Esophagus squamous epithelium (tissue), 5 donors: ENCODE measurements around the gene MALRD1. TPM values are rescaled to one million over a fixed set of nuclear protein-coding genes. Genes with fewer than 3 reads are reported as not detected.

Source experiments
- DNase-seq: peaks from one replicate; lab custom pipeline; 2025; lab: John Stamatoyannopoulos, UW
- H3K27ac ChIP-seq, 4 donors: fragments of 200-600 bp; sonication (generic); one replicate each; pipeline ENCODE4 v1.5.1; 2016 to 2019; ENCODE audit warnings: mild to moderate bottlenecking in 1 of 4
- H3K27me3 ChIP-seq, 4 donors: fragments of 200-600 bp; sonication (generic); 1 replicate in 3 of 4; 2 replicates in 1 of 4; pipeline versions ENCODE4 v1.5.1 to v1.6.0; 2017 to 2021; ENCODE audit warnings: antibody characterized with exemption in 1 of 4
- H3K36me3 ChIP-seq, 3 donors: fragments of 200-600 bp; sonication (generic); one replicate each; pipeline ENCODE4 v1.5.1; 2016 to 2019
- H3K4me1 ChIP-seq, 3 donors: fragments of 200-600 bp; sonication (generic); one replicate each; pipeline ENCODE4 v1.5.1; 2017 to 2019
- H3K4me3 ChIP-seq, 4 donors: fragments of 200-600 bp; sonication (generic); 1 replicate in 3 of 4; 2 replicates in 1 of 4; pipeline ENCODE4 v1.5.1; 2016 to 2019; ENCODE audit warnings: mild to moderate bottlenecking in 2 of 4, moderate library complexity in 1 of 4
- H3K9me3 ChIP-seq, 3 donors: fragments of 200-600 bp; sonication (generic); one replicate each; pipeline ENCODE4 v1.5.1; 2016 to 2019
- POLR2A ChIP-seq, 4 donors: fragments of 450-650 bp; IDR thresholded peaks; one replicate each; pipeline ENCODE4 v1.6.1; 2017; ENCODE audit warnings: antibody characterized with exemption in 4 of 4, mild to moderate bottlenecking in 4 of 4, moderate library complexity in 3 of 4
- WGBS, 2 donors: methylation state at CpG; one replicate each; pipeline ENCODE4 v1.1.5; 2018; 5-methylcytosine and 5-hydroxymethylcytosine counted together
- intact Hi-C: fragments of 100-400 bp; cut with DNase I; formaldehyde crosslinking; loops from one replicate; pipeline ENCODE4 v1.15.0; 2022
- total RNA-seq, 4 donors: library from RNA; depleted of rRNA; stranded (reverse); fragments of >200 nt; gene quantifications; one replicate each; pipeline ENCODE4 v1.1.0, GENCODE V29; 2016
- TF ChIP-seq, protein P1 (sequence below), 6 experiments: fragments of 450-650 bp in 4 of 6; fragments of 200-600 bp in 2 of 6; sonication (generic) in 2 of 6; IDR thresholded peaks; one replicate each; pipeline ENCODE4 v1.5.1; 2016 to 2019; ENCODE audit warnings: antibody characterized with exemption in 6 of 6, mild to moderate bottlenecking in 4 of 6, moderate library complexity in 4 of 6
- donor health status: DM: yes; HTN: yes; CAD: no.

The MALRD1 gene
- total RNA-seq, 4 donors from 2014 or later = 0.38 TPM; not detected in 3

GRCh38 chr10:19168584-19168983 lies 120.0 kb downstream of the MALRD1 start:
- Histone ChIP-seq H3K27me3 (no peaks in the 10 kb centered on the region), H3K9me3 (no peaks in the 10 kb centered on the region), H3K36me3 (no peaks in the 10 kb centered on the region), H3K4me1 (no peaks in the 10 kb centered on the region), H3K27ac (no peak overlapping the region), H3K4me3 (no peak overlapping the region)
- 70 to 75% methylated on average over 2 of the region's 2 CpGs for WGBS, 2 donors
- intact Hi-C loops = no loop called here
- TF ChIP-seq, protein P1, sequence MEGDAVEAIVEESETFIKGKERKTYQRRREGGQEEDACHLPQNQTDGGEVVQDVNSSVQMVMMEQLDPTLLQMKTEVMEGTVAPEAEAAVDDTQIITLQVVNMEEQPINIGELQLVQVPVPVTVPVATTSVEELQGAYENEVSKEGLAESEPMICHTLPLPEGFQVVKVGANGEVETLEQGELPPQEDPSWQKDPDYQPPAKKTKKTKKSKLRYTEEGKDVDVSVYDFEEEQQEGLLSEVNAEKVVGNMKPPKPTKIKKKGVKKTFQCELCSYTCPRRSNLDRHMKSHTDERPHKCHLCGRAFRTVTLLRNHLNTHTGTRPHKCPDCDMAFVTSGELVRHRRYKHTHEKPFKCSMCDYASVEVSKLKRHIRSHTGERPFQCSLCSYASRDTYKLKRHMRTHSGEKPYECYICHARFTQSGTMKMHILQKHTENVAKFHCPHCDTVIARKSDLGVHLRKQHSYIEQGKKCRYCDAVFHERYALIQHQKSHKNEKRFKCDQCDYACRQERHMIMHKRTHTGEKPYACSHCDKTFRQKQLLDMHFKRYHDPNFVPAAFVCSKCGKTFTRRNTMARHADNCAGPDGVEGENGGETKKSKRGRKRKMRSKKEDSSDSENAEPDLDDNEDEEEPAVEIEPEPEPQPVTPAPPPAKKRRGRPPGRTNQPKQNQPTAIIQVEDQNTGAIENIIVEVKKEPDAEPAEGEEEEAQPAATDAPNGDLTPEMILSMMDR (IDR thresholded peaks at IDR 0.05) = peak in 1 of 6 experiments; percentile 5
- TF ChIP-seq POLR2A (IDR thresholded peaks at IDR 0.05) = no peak
- no peak for DNase-seq

DNA sequence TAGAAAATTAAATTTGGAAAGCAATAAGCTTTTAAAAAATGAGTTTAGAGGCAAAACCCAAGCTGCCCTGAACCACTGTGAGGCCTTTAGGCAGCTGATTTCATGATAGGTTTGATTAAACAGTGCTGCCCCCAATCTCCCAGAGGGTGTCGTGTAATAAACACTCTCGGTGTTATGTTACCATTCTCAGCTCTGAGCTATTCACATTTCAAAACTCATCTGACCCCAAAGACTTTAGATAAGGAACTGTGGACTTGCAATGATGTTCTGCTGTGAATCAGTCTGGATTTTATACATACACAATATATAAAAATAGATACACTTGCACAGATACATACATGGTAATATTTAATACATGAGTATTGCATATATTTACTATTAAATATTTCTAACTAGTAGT lies 120.4 kb downstream of the MALRD1 start:
- WGBS, 2 donors = 56 to 64% methylated on average over 2 of the region's 2 CpGs
- TF ChIP-seq, protein P1 (IDR thresholded peaks at IDR 0.05) = no peak
- no peak for TF ChIP-seq POLR2A (IDR thresholded peaks at IDR 0.05)
- Histone ChIP-seq H3K27ac (no peak overlapping the region), H3K4me1 (no peaks in the 10 kb centered on the region), H3K9me3 (no peaks in the 10 kb centered on the region), H3K27me3 (no peaks in the 10 kb centered on the region), H3K4me3 (no peak overlapping the region), H3K36me3 (no peaks in the 10 kb centered on the region)
- DNase-seq = no peak
- intact Hi-C loops = no loop called here

DNA sequence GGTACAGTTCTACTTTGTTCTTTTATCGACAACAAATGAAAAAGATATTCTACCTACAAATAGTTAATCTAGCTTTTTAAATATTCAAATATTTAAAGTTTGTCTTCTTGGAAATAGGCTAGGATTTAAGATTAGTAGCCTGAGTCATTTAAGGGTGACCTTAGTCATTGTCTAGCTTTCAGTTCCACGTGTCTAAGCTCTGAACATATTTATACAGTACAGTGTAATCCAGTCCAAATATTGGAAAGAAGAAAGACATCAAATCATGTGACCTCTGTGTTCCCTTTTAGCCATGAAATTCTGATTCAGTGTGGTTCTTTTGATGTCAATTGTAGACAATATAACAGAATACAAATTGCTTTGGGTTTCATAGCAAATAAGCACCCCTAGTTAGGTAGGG lies 121.1 kb downstream of the MALRD1 start:
- no peaks in the 10 kb centered on the region for H3K27me3 ChIP-seq
- no peak overlapping the region for H3K27ac ChIP-seq
- no peaks in the 10 kb centered on the region for H3K36me3 ChIP-seq
- no peaks in the 10 kb centered on the region for H3K9me3 ChIP-seq
- no peak overlapping the region for H3K4me3 ChIP-seq
- 19 to 36% methylated on average over 2 of the region's 2 CpGs for WGBS, 2 donors
- no peak for DNase-seq
- no peaks in the 10 kb centered on the region for H3K4me1 ChIP-seq
- intact Hi-C loops = no loop called here
- TF ChIP-seq POLR2A (IDR thresholded peaks at IDR 0.05) = no peak
- TF ChIP-seq, protein P1 (IDR thresholded peaks at IDR 0.05) = no peak

DNA sequence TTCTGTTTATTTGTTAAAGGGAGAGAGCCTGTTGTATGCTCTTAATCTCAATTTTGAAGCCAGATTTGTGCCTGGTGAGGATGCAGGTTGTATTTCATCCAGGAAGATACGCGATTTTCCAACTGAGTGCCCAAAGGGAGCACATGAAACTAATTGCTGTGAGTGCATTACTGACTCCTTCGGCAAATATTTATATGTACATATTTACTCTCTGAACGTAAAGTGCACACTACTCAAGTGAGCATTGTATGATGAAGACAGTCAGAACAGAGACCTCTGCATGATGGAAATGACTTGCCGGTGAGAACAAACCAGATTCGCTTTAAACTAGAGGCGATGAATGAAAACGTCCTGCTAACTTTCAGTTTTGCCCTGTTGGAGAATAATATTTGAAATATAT lies 130.1 kb downstream of the MALRD1 start:
- Histone ChIP-seq H3K27ac (no peak overlapping the region), H3K27me3 (no peaks in the 10 kb centered on the region), H3K9me3 (no peaks in the 10 kb centered on the region), H3K4me1 (no peaks in the 10 kb centered on the region), H3K4me3 (no peak overlapping the region), H3K36me3 (no peaks in the 10 kb centered on the region)
- DNase-seq = no peak
- intact Hi-C loops = no loop called here
- TF ChIP-seq, protein P1 (IDR thresholded peaks at IDR 0.05) = no peak
- TF ChIP-seq POLR2A (IDR thresholded peaks at IDR 0.05) = no peak
- WGBS, 2 donors = 65 to 66% methylated on average over 8 of the region's 8 CpGs

GRCh38 chr10:19184891-19185290 lies 136.3 kb downstream of the MALRD1 start:
- intact Hi-C loops = no loop called here
- TF ChIP-seq POLR2A (IDR thresholded peaks at IDR 0.05) = no peak
- TF ChIP-seq, protein P1 (IDR thresholded peaks at IDR 0.05) = no peak
- no peak overlapping the region for H3K27ac ChIP-seq
- DNase-seq = no peak
- H3K36me3 ChIP-seq = no peaks in the 10 kb centered on the region
- WGBS, 2 donors = 49 to 53% methylated on average over 2 of the region's 2 CpGs
- H3K9me3 ChIP-seq = no peaks in the 10 kb centered on the region
- no peak overlapping the region for H3K4me3 ChIP-seq
- no peaks in the 10 kb centered on the region for H3K4me1 ChIP-seq
- H3K27me3 ChIP-seq = no peaks in the 10 kb centered on the region
